Sigmoid colon (tissue), 7 donors: ENCODE measurements around the gene BOD1L1. TPM values are rescaled to one million over a fixed set of nuclear protein-coding genes. Genes with fewer than 3 reads are reported as not detected.

Source experiments
- DNase-seq: peaks from one replicate; pipeline ENCODE4 v3.0.0-alpha.2; 2019
- H3K27ac ChIP-seq, 4 donors: fragments of 200-600 bp; sonication (generic); one replicate each; pipeline ENCODE4 v1.5.1; 2016 to 2019; ENCODE audit warnings: mild to moderate bottlenecking in 1 of 4
- H3K27me3 ChIP-seq, 3 donors: fragments of 200-600 bp; sonication (generic); one replicate each; pipeline ENCODE4 v1.5.1; 2019; ENCODE audit warnings: mild to moderate bottlenecking in 1 of 3
- H3K36me3 ChIP-seq, 4 donors: fragments of 200-600 bp; sonication (generic); one replicate each; pipeline ENCODE4 v1.5.1; 2016 to 2019
- H3K4me1 ChIP-seq, 4 donors: fragments of 200-600 bp; sonication (generic); one replicate each; pipeline ENCODE4 v1.5.1; 2017 to 2019
- H3K4me3 ChIP-seq, 4 donors: fragments of 200-600 bp; sonication (generic); one replicate each; pipeline ENCODE4 v1.5.1; 2017 to 2019; ENCODE audit warnings: mild to moderate bottlenecking in 2 of 4, moderate library complexity in 1 of 4
- H3K9me3 ChIP-seq, 4 donors: fragments of 200-600 bp in 3 of 4; sonication (generic) in 3 of 4; one replicate each; pipeline versions ENCODE4 v1.5.1 to v1.6.1; 2013 to 2019
- CTCF ChIP-seq, 4 experiments: fragments of 450-650 bp in 3 of 4; fragments of 200-600 bp in 1 of 4; IDR thresholded peaks; one replicate each; pipeline ENCODE4 v1.5.1; 2016 to 2019; ENCODE audit warnings: antibody characterized with exemption in 4 of 4, mild to moderate bottlenecking in 3 of 4, moderate library complexity in 2 of 4
- EP300 ChIP-seq, 4 donors: sonication (generic); formaldehyde crosslinking; IDR thresholded peaks; one replicate each; pipeline ENCODE4 v1.6.1; 2017; ENCODE audit warnings: antibody characterized with exemption in 4 of 4
- POLR2A ChIP-seq, 2 donors: fragments of 450-650 bp; IDR thresholded peaks; one replicate each; pipeline ENCODE4 v1.6.1; 2016; ENCODE audit warnings: antibody characterized with exemption in 2 of 2, mild to moderate bottlenecking in 2 of 2, moderate library complexity in 2 of 2
- POLR2AphosphoS5 ChIP-seq, 4 donors: sonication (generic); formaldehyde crosslinking; IDR thresholded peaks; one replicate each; pipeline ENCODE4 v1.6.1; 2017; ENCODE audit warnings: antibody characterized with exemption in 4 of 4
- WGBS, 2 donors: extraction: QIAGEN DNeasy Blood & Tissue Kit; methylation state at CpG; one replicate each; pipeline ENCODE4 v1.1.7; 2013; 5-methylcytosine and 5-hydroxymethylcytosine counted together
- intact Hi-C: fragments of 100-400 bp; cut with DNase I; formaldehyde crosslinking; loops from one replicate; pipeline ENCODE4 v1.15.1; 2023
- polyA plus RNA-seq, 3 donors: library from polyadenylated mRNA; stranded (reverse); fragments of 200-250 nt; gene quantifications; one replicate each; pipeline ENCODE4 v1.2.3, GENCODE V29; 2013
- total RNA-seq, 4 donors: library from RNA; depleted of rRNA; stranded (reverse); fragments of >200 nt; gene quantifications; one replicate each; pipeline ENCODE4 v1.1.0, GENCODE V29; 2016
- donor health status: healthy with polysubstance abuse.
- donor health status: Bipolar disorder and iron deficiency.
- donor health status: healthy.

BOD1L1 gene
- total and polyA plus RNA-seq, 7 donors = 8.3 to 46.0 (median 34.3) TPM

- 56 to 70% methylated on average over 3 of the region's 3 CpGs for WGBS, 2 donors
- Histone ChIP-seq H3K4me3 (no peak overlapping the region), H3K27me3 (peaks cover 23 to 89% (median 48%) of the 10 kb centered on the region in 3 donors), H3K36me3 (no peaks in the 10 kb centered on the region), H3K9me3 (peaks cover 5 to 19% (median 10%) of the 10 kb centered on the region in 4 donors), H3K27ac (no peak overlapping the region), H3K4me1 (peaks cover 0 to 14% (median 9%) of the 10 kb centered on the region in 4 donors)
- TF ChIP-seq CTCF (IDR thresholded peaks at IDR 0.05) (no peak), EP300 (IDR thresholded peaks at IDR 0.05) (no peak), POLR2AphosphoS5 (IDR thresholded peaks at IDR 0.05) (no peak), POLR2A (IDR thresholded peaks at IDR 0.05) (no peak)
- intact Hi-C loops = no loop called here
- DNase-seq = no peak
Observed at GRCh38 chr4:13526658-13527057, 100.9 kb downstream of the BOD1L1 start.

- TF ChIP-seq CTCF (IDR thresholded peaks at IDR 0.05) (no peak), EP300 (IDR thresholded peaks at IDR 0.05) (no peak)
- Histone ChIP-seq H3K9me3 (peaks cover 5 to 19% (median 10%) of the 10 kb centered on the region in 4 donors), H3K36me3 (no peaks in the 10 kb centered on the region), H3K27me3 (peaks cover 21 to 86% (median 48%) of the 10 kb centered on the region in 3 donors), H3K27ac (no peak overlapping the region), H3K4me1 (peaks cover 0 to 14% (median 9%) of the 10 kb centered on the region in 4 donors), H3K4me3 (no peak overlapping the region)
- WGBS, 2 donors = 74 to 82% methylated on average over 4 of the region's 4 CpGs
- intact Hi-C loops = no loop called here
- DNase-seq = no peak
Observed at GRCh38 chr4:13525606-13526281, 101.8 kb downstream of the BOD1L1 start.

GRCh38 chr4:13524504-13525243 lies 102.9 kb downstream of the BOD1L1 start:
- TF ChIP-seq CTCF (IDR thresholded peaks at IDR 0.05) (no peak), POLR2AphosphoS5 (IDR thresholded peaks at IDR 0.05) (no peak), EP300 (IDR thresholded peaks at IDR 0.05) (no peak), POLR2A (IDR thresholded peaks at IDR 0.05) (no peak)
- WGBS, 2 donors = 21 to 48% methylated on average over 36 of the region's 36 CpGs
- H3K4me1 ChIP-seq = peaks cover 0 to 14% (median 9%) of the 10 kb centered on the region in 4 donors
- intact Hi-C loops = no loop called here
- peaks cover 18 to 85% (median 48%) of the 10 kb centered on the region in 3 donors for H3K27me3 ChIP-seq
- no peak for DNase-seq
- peaks cover 5 to 19% (median 10%) of the 10 kb centered on the region in 4 donors for H3K9me3 ChIP-seq
- H3K4me3 ChIP-seq = no peak overlapping the region
- H3K36me3 ChIP-seq = no peaks in the 10 kb centered on the region
- H3K27ac ChIP-seq = no peak overlapping the region

GRCh38 chr4:13523591-13524503 lies 103.7 kb downstream of the BOD1L1 start:
- TF ChIP-seq POLR2AphosphoS5 (IDR thresholded peaks at IDR 0.05) (no peak), CTCF (IDR thresholded peaks at IDR 0.05) (no peak), POLR2A (IDR thresholded peaks at IDR 0.05) (no peak)
- no peak overlapping the region for H3K4me3 ChIP-seq
- no peak for DNase-seq
- intact Hi-C loops = no loop called here
- H3K4me1 ChIP-seq = peaks cover 0 to 14% (median 9%) of the 10 kb centered on the region in 4 donors
- H3K36me3 ChIP-seq = no peaks in the 10 kb centered on the region
- H3K27me3 ChIP-seq = peaks cover 18 to 76% (median 48%) of the 10 kb centered on the region in 3 donors
- H3K9me3 ChIP-seq = peaks cover 5 to 19% (median 10%) of the 10 kb centered on the region in 4 donors
- H3K27ac ChIP-seq = no peak overlapping the region
- 20 to 52% methylated on average over 59 of the region's 59 CpGs for WGBS, 2 donors
